ENCODE results near the gene CRELD1. TPM values are rescaled to one million over a fixed set of nuclear protein-coding genes. Genes with fewer than 3 reads are reported as not detected.
A peak's percentile ranks its signal among the peaks of the same experiment; 100 is the strongest.

CRELD1 gene
- total and polyA plus RNA-seq, 2 of the 13 experiments (the other 11 are each of a cell fraction or from before 2014, with no cell fraction given), result 27.1 to 61.9 TPM

DNA sequence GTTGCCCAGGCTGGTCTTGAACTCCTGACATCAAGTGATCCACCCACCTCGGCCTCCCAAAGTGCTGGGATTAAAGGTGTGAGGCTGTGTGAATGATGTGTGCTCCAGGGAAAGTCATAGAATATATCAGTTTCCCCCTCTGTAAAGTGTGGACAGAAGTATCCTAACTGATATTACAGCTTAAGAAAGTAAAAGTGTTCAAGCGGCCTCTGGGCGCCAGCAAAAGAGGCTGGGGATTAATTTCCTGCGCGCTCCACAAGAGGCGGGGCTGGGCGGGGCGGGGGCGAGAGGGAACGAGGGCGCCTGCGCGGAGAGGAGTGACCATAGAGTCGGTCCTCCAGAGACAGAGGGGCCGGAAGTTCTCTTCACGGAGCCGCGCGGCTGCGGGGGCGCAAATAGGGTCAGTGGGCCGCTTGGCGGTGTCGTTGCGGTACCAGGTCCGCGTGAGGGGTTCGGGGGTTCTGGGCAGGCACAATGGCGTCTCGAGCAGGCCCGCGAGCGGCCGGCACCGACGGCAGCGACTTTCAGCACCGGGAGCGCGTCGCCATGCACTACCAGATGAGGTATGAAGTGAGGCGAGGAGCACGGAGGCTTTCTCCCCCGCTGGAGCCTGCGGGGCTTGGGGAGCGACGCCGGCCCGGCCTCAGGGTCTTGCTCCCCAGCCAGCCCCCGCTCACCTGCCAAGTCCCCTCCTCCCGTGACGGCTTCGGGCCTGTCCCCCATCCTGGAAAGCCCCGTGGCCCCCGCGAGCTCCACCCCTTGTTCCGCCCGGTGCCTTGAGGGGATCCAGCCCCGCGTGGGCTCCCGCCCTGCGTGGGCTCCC is 43.2 kb upstream of the CRELD1 start, which contains the start of gene JAGN1 (continued):
- TF ChIP-seq, protein P1, sequence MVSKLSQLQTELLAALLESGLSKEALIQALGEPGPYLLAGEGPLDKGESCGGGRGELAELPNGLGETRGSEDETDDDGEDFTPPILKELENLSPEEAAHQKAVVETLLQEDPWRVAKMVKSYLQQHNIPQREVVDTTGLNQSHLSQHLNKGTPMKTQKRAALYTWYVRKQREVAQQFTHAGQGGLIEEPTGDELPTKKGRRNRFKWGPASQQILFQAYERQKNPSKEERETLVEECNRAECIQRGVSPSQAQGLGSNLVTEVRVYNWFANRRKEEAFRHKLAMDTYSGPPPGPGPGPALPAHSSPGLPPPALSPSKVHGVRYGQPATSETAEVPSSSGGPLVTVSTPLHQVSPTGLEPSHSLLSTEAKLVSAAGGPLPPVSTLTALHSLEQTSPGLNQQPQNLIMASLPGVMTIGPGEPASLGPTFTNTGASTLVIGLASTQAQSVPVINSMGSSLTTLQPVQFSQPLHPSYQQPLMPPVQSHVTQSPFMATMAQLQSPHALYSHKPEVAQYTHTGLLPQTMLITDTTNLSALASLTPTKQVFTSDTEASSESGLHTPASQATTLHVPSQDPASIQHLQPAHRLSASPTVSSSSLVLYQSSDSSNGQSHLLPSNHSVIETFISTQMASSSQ (IDR thresholded peaks at IDR 0.05; ENCODE audit: low read depth), result no peak
- TF ChIP-seq, protein P1 (CRISPR knock-in tag; IDR thresholded peaks at IDR 0.05; ENCODE audit: borderline replicate concordance), result peak; percentile 83
- peak; percentile 66; the same call in 1 of the 2 replicates for TF ChIP-seq ZNF234 (CRISPR knock-in tag; conservative IDR thresholded peaks at IDR 0.05)
- TF ChIP-seq, protein P2, sequence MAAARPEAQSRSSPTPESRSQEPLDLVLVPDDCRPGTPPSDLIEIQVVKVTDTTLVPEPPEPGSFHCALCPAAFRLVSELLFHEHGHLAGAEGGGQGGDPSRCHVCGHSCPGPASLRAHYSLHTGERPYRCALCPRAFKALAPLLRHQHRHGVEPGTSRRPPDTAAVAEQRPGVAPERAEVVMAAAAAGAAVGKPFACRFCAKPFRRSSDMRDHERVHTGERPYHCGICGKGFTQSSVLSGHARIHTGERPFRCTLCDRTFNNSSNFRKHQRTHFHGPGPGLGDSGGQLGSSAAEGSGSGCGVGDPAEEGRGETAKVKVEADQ (CRISPR knock-in tag; IDR thresholded peaks at IDR 0.05; ENCODE audit: borderline replicate concordance), result peak; percentile 53; the same call in 1 of the 2 replicates
- TF ChIP-seq ZSCAN30 (CRISPR knock-in tag; IDR thresholded peaks at IDR 0.05), result no peak
- TF ChIP-seq TBX3 (IDR thresholded peaks at IDR 0.05; ENCODE audit: borderline replicate concordance), result no peak
- TF ChIP-seq, protein P3, sequence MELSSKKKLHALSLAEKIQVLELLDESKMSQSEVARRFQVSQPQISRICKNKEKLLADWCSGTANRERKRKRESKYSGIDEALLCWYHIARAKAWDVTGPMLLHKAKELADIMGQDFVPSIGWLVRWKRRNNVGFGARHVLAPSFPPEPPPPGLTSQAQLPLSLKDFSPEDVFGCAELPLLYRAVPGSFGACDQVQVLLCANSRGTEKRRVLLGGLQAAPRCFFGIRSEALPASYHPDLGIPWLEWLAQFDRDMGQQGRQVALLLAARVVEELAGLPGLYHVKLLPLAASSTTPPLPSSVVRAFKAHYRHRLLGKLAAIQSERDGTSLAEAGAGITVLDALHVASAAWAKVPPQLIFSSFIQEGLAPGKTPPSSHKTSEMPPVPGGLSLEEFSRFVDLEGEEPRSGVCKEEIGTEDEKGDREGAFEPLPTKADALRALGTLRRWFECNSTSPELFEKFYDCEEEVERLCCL (CRISPR knock-in tag; IDR thresholded peaks at IDR 0.05; ENCODE audit: borderline replicate concordance), result peak; percentile 68; the same call in 1 of the 2 replicates
- 0 out of 2 replicates have a peak, but pooled peaks have one; percentile 63 for TF ChIP-seq REXO4 (CRISPR knock-in tag; IDR thresholded peaks at IDR 0.05; ENCODE audit: borderline replicate concordance)
- 0 out of 2 replicates have a peak, but pooled peaks have one; percentile 53 for TF ChIP-seq PRMT3 (CRISPR knock-in tag; IDR thresholded peaks at IDR 0.05; ENCODE audit: borderline replicate concordance, low read depth)
- TF ChIP-seq, protein P4, sequence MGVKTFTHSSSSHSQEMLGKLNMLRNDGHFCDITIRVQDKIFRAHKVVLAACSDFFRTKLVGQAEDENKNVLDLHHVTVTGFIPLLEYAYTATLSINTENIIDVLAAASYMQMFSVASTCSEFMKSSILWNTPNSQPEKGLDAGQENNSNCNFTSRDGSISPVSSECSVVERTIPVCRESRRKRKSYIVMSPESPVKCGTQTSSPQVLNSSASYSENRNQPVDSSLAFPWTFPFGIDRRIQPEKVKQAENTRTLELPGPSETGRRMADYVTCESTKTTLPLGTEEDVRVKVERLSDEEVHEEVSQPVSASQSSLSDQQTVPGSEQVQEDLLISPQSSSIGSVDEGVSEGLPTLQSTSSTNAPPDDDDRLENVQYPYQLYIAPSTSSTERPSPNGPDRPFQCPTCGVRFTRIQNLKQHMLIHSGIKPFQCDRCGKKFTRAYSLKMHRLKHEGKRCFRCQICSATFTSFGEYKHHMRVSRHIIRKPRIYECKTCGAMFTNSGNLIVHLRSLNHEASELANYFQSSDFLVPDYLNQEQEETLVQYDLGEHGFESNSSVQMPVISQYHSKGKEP (CRISPR knock-in tag; IDR thresholded peaks at IDR 0.05), result no peak
- no peak for TF ChIP-seq RBAK (CRISPR knock-in tag; IDR thresholded peaks at IDR 0.05)
- TF ChIP-seq ZBTB21 (CRISPR knock-in tag; IDR thresholded peaks at IDR 0.05), result no peak
- TF ChIP-seq ZNF136 (CRISPR knock-in tag; IDR thresholded peaks at IDR 0.05; ENCODE audit: low read depth), result no peak
- TF ChIP-seq NFIB (CRISPR knock-in tag; IDR thresholded peaks at IDR 0.05; ENCODE audit: borderline replicate concordance), result no peak
- peak; percentile 97 for TF ChIP-seq SRY (CRISPR knock-in tag; IDR thresholded peaks at IDR 0.05)
- TF ChIP-seq, protein P5, sequence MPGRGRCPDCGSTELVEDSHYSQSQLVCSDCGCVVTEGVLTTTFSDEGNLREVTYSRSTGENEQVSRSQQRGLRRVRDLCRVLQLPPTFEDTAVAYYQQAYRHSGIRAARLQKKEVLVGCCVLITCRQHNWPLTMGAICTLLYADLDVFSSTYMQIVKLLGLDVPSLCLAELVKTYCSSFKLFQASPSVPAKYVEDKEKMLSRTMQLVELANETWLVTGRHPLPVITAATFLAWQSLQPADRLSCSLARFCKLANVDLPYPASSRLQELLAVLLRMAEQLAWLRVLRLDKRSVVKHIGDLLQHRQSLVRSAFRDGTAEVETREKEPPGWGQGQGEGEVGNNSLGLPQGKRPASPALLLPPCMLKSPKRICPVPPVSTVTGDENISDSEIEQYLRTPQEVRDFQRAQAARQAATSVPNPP (CRISPR knock-in tag; IDR thresholded peaks at IDR 0.05), result no peak
- TF ChIP-seq REPIN1 (CRISPR knock-in tag; IDR thresholded peaks at IDR 0.05; ENCODE audit: borderline replicate concordance, low read depth), result peak; percentile 57; the same call in 1 of the 2 replicates
